ENCODE measurements around the gene BUD23.

- TF ChIP-seq CTCF (IDR thresholded peaks at IDR 0.05) = no peak
- no peak for TF ChIP-seq POLR2AphosphoS5 (IDR thresholded peaks at IDR 0.05)
- no peak for TF ChIP-seq POLR2A (IDR thresholded peaks at IDR 0.05)
Measured at GRCh38 chr7:73742338-73742752, 58.9 kb downstream of the BUD23 start.

All from upper lobe of left lung (tissue), 4 donors.